SU-DHL-6 (cell line): ENCODE measurements around the gene TBL3.

Experiments used
- H2AFZ ChIP-seq: fragments of 200-600 bp; sonication (generic); 2 replicates; pipeline ENCODE4 v1.6.1; 2014; ENCODE audit warnings: low read depth, mild to moderate bottlenecking, moderate library complexity, mixed read lengths, antibody characterized with exemption, low read length; ENCODE audit not compliant: severe bottlenecking
- H3F3A ChIP-seq: fragments of 200-600 bp; shearing (Covaris generic); 2 replicates; pipeline ENCODE4 v1.6.0; 2016; ENCODE audit warnings: antibody characterized with exemption, mild to moderate bottlenecking; ENCODE audit not compliant: insufficient read depth
- H3K27ac ChIP-seq: fragments of 200-600 bp; sonication (generic); 2 replicates; pipeline ENCODE4 v1.5.1; 2016; ENCODE audit warnings: low read depth, mild to moderate bottlenecking, low read length, moderate library complexity, mixed read lengths
- H3K27me3 ChIP-seq: fragments of 200-600 bp; sonication (generic), shearing (Covaris generic); 2 replicates; pipeline ENCODE4 v1.6.0; 2014; ENCODE audit warnings: mild to moderate bottlenecking, low read length
- H3K36me3 ChIP-seq: fragments of 200-600 bp; sonication (generic); 2 replicates; pipeline ENCODE4 v1.6.1; 2014; ENCODE audit warnings: mild to moderate bottlenecking, low read length, mixed read lengths
- H3K4me2 ChIP-seq: fragments of 300-600, 200-600 bp; shearing (Covaris generic), sonication (generic); 2 replicates; pipeline ENCODE4 v1.6.0; 2014; ENCODE audit warnings: low read length, low read depth, mild to moderate bottlenecking; ENCODE audit not compliant: poor library complexity, severe bottlenecking
- H3K4me3 ChIP-seq: fragments of 200-600 bp; sonication (generic); 2 replicates; pipeline ENCODE4 v1.5.1; 2014; ENCODE audit warnings: antibody characterized with exemption, low read length, mild to moderate bottlenecking, mixed read lengths; ENCODE audit not compliant: insufficient read depth, poor library complexity, severe bottlenecking
- H3K79me2 ChIP-seq: fragments of 200-600 bp; sonication (generic); 2 replicates; pipeline ENCODE4 v1.6.1; 2014; ENCODE audit warnings: mild to moderate bottlenecking, low read length, moderate library complexity; ENCODE audit not compliant: insufficient read depth
- H3K9ac ChIP-seq: fragments of 200-600 bp; sonication (generic); 2 replicates; pipeline ENCODE4 v1.7.0; 2014; ENCODE audit warnings: mild to moderate bottlenecking, low read length
- H3K9me2 ChIP-seq: fragments of 200-600 bp; sonication (generic); replicated peaks from 2 replicates; pipeline ENCODE4 v1.6.1; 2014; ENCODE audit warnings: low read length; ENCODE audit not compliant: insufficient read depth
- H3K9me3 ChIP-seq: fragments of 200-600 bp; sonication (generic); 2 replicates; pipeline ENCODE4 v1.6.1; 2014; ENCODE audit warnings: low read length, mixed read lengths; ENCODE audit not compliant: insufficient read depth
- H4K20me1 ChIP-seq: fragments of 200-600 bp; sonication (generic); 2 replicates; pipeline ENCODE4 v1.6.1; 2014; ENCODE audit warnings: low read depth, mild to moderate bottlenecking, antibody characterized with exemption, low read length, moderate library complexity, mixed read lengths
- EZH2phosphoT487 ChIP-seq: fragments of 200-600 bp; sonication (generic), shearing (Covaris generic); conservative IDR thresholded peaks from 2 replicates; pipeline ENCODE4 v1.6.1; 2018; ENCODE audit warnings: mild to moderate bottlenecking, antibody characterized with exemption, low read length, moderate library complexity, mixed read lengths
- TF ChIP-seq, protein P1 (sequence below): fragments of 200-600 bp; sonication (generic); IDR thresholded peaks from one replicate; pipeline ENCODE4 v1.5.1; 2017; ENCODE audit warnings: antibody characterized with exemption, mild to moderate bottlenecking, low read length, moderate library complexity; ENCODE audit not compliant: insufficient read depth, poor library complexity, severe bottlenecking

The TBL3 gene

GRCh38 chr16:1981398-1981836 is 9.6 kb downstream of the TBL3 start, which contains the start of gene NOXO1:
TSS of gene NOXO1 (minus strand) at chr16:1981469. CDS start at chr16:1981179, 290 bp downstream.
- Histone ChIP-seq H2AFZ (no peak within 1 kb of the TSS), H3K79me2 (no peaks in the 10 kb centered on the region), H4K20me1 (no peaks in the 10 kb centered on the region), H3K9ac (no peak within 1 kb of the TSS), H3K4me3 (no peak within 1 kb of the TSS), H3K36me3 (no peaks in the 10 kb centered on the region), H3K9me3 (no peaks in the 10 kb centered on the region), H3F3A (no peaks in the 10 kb centered on the region), H3K9me2 (no peaks in the 10 kb centered on the region), H3K27me3 (no peaks in the 10 kb centered on the region), H3K4me2 (no peak within 1 kb of the TSS), H3K27ac (no peak within 1 kb of the TSS)
- TF ChIP-seq EZH2phosphoT487, result no peak
- TF ChIP-seq, protein P1, sequence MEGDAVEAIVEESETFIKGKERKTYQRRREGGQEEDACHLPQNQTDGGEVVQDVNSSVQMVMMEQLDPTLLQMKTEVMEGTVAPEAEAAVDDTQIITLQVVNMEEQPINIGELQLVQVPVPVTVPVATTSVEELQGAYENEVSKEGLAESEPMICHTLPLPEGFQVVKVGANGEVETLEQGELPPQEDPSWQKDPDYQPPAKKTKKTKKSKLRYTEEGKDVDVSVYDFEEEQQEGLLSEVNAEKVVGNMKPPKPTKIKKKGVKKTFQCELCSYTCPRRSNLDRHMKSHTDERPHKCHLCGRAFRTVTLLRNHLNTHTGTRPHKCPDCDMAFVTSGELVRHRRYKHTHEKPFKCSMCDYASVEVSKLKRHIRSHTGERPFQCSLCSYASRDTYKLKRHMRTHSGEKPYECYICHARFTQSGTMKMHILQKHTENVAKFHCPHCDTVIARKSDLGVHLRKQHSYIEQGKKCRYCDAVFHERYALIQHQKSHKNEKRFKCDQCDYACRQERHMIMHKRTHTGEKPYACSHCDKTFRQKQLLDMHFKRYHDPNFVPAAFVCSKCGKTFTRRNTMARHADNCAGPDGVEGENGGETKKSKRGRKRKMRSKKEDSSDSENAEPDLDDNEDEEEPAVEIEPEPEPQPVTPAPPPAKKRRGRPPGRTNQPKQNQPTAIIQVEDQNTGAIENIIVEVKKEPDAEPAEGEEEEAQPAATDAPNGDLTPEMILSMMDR, result no peak

- Histone ChIP-seq H3K9ac (no peak overlapping the region), H4K20me1 (no peaks in the 10 kb centered on the region), H3F3A (no peaks in the 10 kb centered on the region), H3K9me2 (no peaks in the 10 kb centered on the region), H3K9me3 (no peaks in the 10 kb centered on the region), H3K4me2 (no peak overlapping the region), H2AFZ (no peak overlapping the region), H3K27ac (no peak overlapping the region), H3K79me2 (no peaks in the 10 kb centered on the region), H3K36me3 (no peaks in the 10 kb centered on the region), H3K4me3 (no peak overlapping the region), H3K27me3 (no peaks in the 10 kb centered on the region)
- TF ChIP-seq EZH2phosphoT487, result no peak
- TF ChIP-seq, protein P1, result no peak
These were observed 10.2 kb downstream of the TBL3 start for GRCh38 chr16:1982013-1982433.

- TF ChIP-seq, protein P1, result no peak
- no peak for TF ChIP-seq EZH2phosphoT487
- Histone ChIP-seq H3K36me3 (no peaks in the 10 kb centered on the region), H4K20me1 (no peaks in the 10 kb centered on the region), H3K4me3 (no peak overlapping the region), H2AFZ (no peak overlapping the region), H3K9me3 (no peaks in the 10 kb centered on the region), H3K9me2 (no peaks in the 10 kb centered on the region), H3K27ac (no peak overlapping the region), H3F3A (no peaks in the 10 kb centered on the region), H3K79me2 (no peaks in the 10 kb centered on the region), H3K4me2 (peak overlapping the region; percentile 73), H3K9ac (0 out of 2 replicates have a peak overlapping the region, but pooled peaks have one; percentile 71), H3K27me3 (no peaks in the 10 kb centered on the region)
These were observed 11.2 kb downstream of the TBL3 start for GRCh38 chr16:1982991-1983543.
